Stomach (tissue), 9 donors: ENCODE measurements around the gene SUSD2. TPM values are rescaled to one million over a fixed set of nuclear protein-coding genes. Genes with fewer than 3 reads are reported as not detected.

ENCODE experiments used
- DNase-seq, 2 donors: peaks; one replicate each; pipeline versions ENCODE4 v3.0.0 to v3.0.0-alpha.2; 2013 to 2019
- H3K27ac ChIP-seq, 5 donors: fragments of 200-600 bp in 4 of 5; sonication (generic) in 4 of 5; one replicate each; pipeline ENCODE4 v1.5.1; 2013 to 2019; ENCODE audit warnings: mild to moderate bottlenecking in 1 of 5, moderate library complexity in 1 of 5
- H3K27me3 ChIP-seq, 3 donors: fragments of 200-600 bp; sonication (generic); one replicate each; pipeline ENCODE4 v1.5.1; 2017 to 2019; ENCODE audit warnings: mixed run types in 1 of 3
- H3K36me3 ChIP-seq, 4 donors: fragments of 200-600 bp; sonication (generic); 1 replicate in 3 of 4; 2 replicates in 1 of 4; pipeline ENCODE4 v1.5.1; 2016 to 2019
- H3K4me1 ChIP-seq, 4 donors: fragments of 200-600 bp; sonication (generic); one replicate each; pipeline ENCODE4 v1.5.1; 2016 to 2019
- H3K4me3 ChIP-seq, 4 donors: fragments of 200-600 bp; sonication (generic) in 3 of 4; one replicate each; pipeline ENCODE4 v1.5.1; 2016 to 2019; ENCODE audit warnings: mild to moderate bottlenecking in 1 of 4
- H3K9me3 ChIP-seq, 4 donors: fragments of 200-600 bp; sonication (generic); one replicate each; pipeline ENCODE4 v1.5.1; 2016 to 2019
- EP300 ChIP-seq: sonication (generic); formaldehyde crosslinking; IDR thresholded peaks from one replicate; pipeline ENCODE4 v1.6.1; 2017; ENCODE audit warnings: antibody characterized with exemption
- POLR2A ChIP-seq, 4 donors: fragments of 450-650 bp; IDR thresholded peaks; one replicate each; pipeline ENCODE4 v1.6.1; 2016; ENCODE audit warnings: antibody characterized with exemption in 4 of 4, control low read depth in 2 of 4, mild to moderate bottlenecking in 1 of 4, moderate library complexity in 1 of 4
- POLR2AphosphoS5 ChIP-seq, 3 donors: sonication (generic); formaldehyde crosslinking; IDR thresholded peaks; one replicate each; pipeline ENCODE4 v1.6.1; 2016; ENCODE audit warnings: antibody characterized with exemption in 3 of 3
- WGBS, 5 donors: extraction: QIAGEN DNeasy Blood & Tissue Kit in 3 of 5; methylation state at CpG; one replicate each; pipeline versions ENCODE4 v1.1.5 to v1.1.7; 2013 to 2018; 5-methylcytosine and 5-hydroxymethylcytosine counted together
- intact Hi-C: fragments of 100-400 bp; cut with DNase I; formaldehyde crosslinking; loops from one replicate; pipeline ENCODE4 v1.15.1; 2023; ENCODE audit warnings: low total_unique reads
- polyA plus RNA-seq, 3 donors: library from polyadenylated mRNA; stranded (reverse); fragments of 200-250 nt; gene quantifications; one replicate each; pipeline ENCODE4 v1.2.3, GENCODE V29; 2013
- total RNA-seq, 5 donors: library from RNA; depleted of rRNA; stranded (reverse); fragments of >200 nt; gene quantifications; one replicate each; pipeline versions ENCODE4 v1.1.0 to v1.2.3, GENCODE V29; 2014 to 2016
- TF ChIP-seq, protein P1 (sequence below), 7 experiments: fragments of 450-650 bp in 4 of 7; fragments of 200-600 bp in 3 of 7; sonication (generic) in 3 of 7; IDR thresholded peaks; one replicate each; pipeline ENCODE4 v1.5.1; 2016 to 2019; ENCODE audit warnings: antibody characterized with exemption in 7 of 7, control low read depth in 2 of 7, mild to moderate bottlenecking in 1 of 7
- donor health status: healthy with polysubstance abuse.
- donor health status: Bipolar disorder and iron deficiency.
- donor health status: healthy.

Gene SUSD2
- total and polyA plus RNA-seq, 8 donors, result 0.58 to 29.9 (median 4.4) TPM

- no peak overlapping the region for H3K27ac ChIP-seq
- intact Hi-C loops, result loop anchor here (10.0 kb wide), 1 partner anchor 60 kb away; the partner anchor contains the start of gene GGT5
- DNase-seq, result no peak
- TF ChIP-seq EP300, result no peak
- TF ChIP-seq, protein P1, sequence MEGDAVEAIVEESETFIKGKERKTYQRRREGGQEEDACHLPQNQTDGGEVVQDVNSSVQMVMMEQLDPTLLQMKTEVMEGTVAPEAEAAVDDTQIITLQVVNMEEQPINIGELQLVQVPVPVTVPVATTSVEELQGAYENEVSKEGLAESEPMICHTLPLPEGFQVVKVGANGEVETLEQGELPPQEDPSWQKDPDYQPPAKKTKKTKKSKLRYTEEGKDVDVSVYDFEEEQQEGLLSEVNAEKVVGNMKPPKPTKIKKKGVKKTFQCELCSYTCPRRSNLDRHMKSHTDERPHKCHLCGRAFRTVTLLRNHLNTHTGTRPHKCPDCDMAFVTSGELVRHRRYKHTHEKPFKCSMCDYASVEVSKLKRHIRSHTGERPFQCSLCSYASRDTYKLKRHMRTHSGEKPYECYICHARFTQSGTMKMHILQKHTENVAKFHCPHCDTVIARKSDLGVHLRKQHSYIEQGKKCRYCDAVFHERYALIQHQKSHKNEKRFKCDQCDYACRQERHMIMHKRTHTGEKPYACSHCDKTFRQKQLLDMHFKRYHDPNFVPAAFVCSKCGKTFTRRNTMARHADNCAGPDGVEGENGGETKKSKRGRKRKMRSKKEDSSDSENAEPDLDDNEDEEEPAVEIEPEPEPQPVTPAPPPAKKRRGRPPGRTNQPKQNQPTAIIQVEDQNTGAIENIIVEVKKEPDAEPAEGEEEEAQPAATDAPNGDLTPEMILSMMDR (IDR thresholded peaks at IDR 0.05), result no peak
- no peak for TF ChIP-seq POLR2AphosphoS5 (IDR thresholded peaks at IDR 0.05)
- TF ChIP-seq POLR2A (IDR thresholded peaks at IDR 0.05), result no peak
- no peaks in the 10 kb centered on the region for H3K9me3 ChIP-seq
- WGBS, 5 donors, result 88 to 91% (median 90%) methylated on average over 8 to 16 of the region's 16 CpGs
- H3K36me3 ChIP-seq, result peaks cover 0 to 26% (median 10%) of the 10 kb centered on the region in 4 donors
- H3K4me3 ChIP-seq, result no peak overlapping the region
- H3K27me3 ChIP-seq, result no peaks in the 10 kb centered on the region
- H3K4me1 ChIP-seq, result peaks cover 33 to 57% (median 54%) of the 10 kb centered on the region in 4 donors
These were observed 3.8 kb downstream of the SUSD2 start for GRCh38 chr22:24185001-24185500.

DNA sequence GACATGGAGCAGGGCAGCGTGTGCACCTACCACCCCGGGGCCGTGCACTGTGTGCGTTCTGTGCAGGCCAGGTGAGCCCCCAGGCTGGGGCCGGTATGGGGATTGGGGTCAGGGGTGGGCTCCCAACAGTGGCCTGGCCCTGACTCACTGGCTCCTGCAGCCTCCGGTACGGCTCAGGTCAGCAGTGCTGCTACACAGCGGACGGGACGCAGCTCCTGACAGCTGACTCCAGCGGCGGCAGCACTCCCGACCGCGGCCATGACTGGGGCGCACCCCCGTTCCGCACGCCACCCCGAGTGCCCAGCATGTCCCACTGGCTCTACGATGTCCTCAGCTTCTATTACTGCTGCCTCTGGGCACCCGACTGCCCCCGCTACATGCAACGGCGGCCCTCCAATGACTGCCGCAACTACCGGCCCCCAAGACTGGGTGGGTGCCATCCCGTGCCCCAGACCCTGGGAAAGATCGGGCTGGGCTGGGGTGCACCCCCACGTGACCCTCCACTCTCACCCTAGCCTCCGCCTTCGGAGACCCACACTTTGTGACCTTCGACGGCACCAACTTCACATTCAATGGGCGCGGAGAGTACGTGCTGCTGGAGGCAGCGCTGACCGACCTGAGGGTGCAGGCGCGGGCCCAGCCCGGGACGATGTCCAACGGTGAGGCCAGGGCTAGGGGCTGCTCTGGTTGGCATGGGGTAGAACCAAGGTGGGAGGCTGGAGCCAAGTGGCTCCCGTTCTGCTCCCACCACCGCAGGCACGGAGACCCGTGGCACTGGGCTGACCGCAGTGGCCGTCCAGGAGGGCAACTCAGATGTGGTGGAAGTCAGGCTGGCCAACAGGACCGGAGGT is 4.4 kb downstream of the SUSD2 start:
- Histone ChIP-seq H3K9me3 (no peaks in the 10 kb centered on the region), H3K27ac (no peak overlapping the region), H3K27me3 (no peaks in the 10 kb centered on the region), H3K36me3 (peaks cover 0 to 26% (median 10%) of the 10 kb centered on the region in 4 donors), H3K4me3 (no peak overlapping the region), H3K4me1 (peaks cover 32 to 57% (median 53%) of the 10 kb centered on the region in 4 donors)
- DNase-seq, result no peak
- intact Hi-C loops, result loop anchor here (10.0 kb wide), 1 partner anchor 59 kb away; the partner anchor contains the start of gene GGT5
- TF ChIP-seq POLR2AphosphoS5 (IDR thresholded peaks at IDR 0.05), result no peak
- TF ChIP-seq, protein P1 (IDR thresholded peaks at IDR 0.05), result no peak
- no peak for TF ChIP-seq POLR2A (IDR thresholded peaks at IDR 0.05)
- TF ChIP-seq EP300, result no peak
- WGBS, 5 donors, result 93 to 96% (median 95%) methylated on average over 29 to 51 of the region's 51 CpGs

DNA sequence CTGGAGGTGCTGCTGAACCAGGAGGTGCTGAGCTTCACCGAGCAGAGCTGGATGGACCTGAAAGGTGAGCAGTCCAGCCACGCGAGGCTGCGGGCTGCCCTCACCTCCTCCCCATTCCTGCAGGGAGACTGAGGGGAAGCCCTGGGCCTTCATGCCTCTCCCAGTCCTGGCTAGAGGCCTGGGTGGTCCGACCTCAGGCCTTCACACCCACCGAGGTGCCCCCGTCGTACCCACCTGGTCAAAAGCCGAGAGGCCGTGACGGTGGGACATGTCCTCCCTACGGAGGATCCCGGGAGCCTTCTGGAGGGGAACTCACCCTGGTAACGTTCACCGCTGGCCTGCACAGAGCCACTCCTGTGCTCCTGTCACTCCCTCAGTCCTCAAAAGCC is 5.1 kb downstream of the SUSD2 start:
- no peak overlapping the region for H3K4me3 ChIP-seq
- no peaks in the 10 kb centered on the region for H3K27me3 ChIP-seq
- DNase-seq, result no peak
- H3K4me1 ChIP-seq, result peaks cover 26 to 52% (median 47%) of the 10 kb centered on the region in 4 donors
- 88 to 96% (median 92%) methylated on average over 10 to 15 of the region's 15 CpGs for WGBS, 5 donors
- intact Hi-C loops, result loop anchor here (10.0 kb wide), 1 partner anchor 58 kb away; the partner anchor contains the start of gene GGT5
- TF ChIP-seq, protein P1 (IDR thresholded peaks at IDR 0.05), result no peak
- no peak for TF ChIP-seq POLR2AphosphoS5 (IDR thresholded peaks at IDR 0.05)
- peaks cover 0 to 26% (median 10%) of the 10 kb centered on the region in 4 donors for H3K36me3 ChIP-seq
- no peak overlapping the region for H3K27ac ChIP-seq
- H3K9me3 ChIP-seq, result no peaks in the 10 kb centered on the region

DNA sequence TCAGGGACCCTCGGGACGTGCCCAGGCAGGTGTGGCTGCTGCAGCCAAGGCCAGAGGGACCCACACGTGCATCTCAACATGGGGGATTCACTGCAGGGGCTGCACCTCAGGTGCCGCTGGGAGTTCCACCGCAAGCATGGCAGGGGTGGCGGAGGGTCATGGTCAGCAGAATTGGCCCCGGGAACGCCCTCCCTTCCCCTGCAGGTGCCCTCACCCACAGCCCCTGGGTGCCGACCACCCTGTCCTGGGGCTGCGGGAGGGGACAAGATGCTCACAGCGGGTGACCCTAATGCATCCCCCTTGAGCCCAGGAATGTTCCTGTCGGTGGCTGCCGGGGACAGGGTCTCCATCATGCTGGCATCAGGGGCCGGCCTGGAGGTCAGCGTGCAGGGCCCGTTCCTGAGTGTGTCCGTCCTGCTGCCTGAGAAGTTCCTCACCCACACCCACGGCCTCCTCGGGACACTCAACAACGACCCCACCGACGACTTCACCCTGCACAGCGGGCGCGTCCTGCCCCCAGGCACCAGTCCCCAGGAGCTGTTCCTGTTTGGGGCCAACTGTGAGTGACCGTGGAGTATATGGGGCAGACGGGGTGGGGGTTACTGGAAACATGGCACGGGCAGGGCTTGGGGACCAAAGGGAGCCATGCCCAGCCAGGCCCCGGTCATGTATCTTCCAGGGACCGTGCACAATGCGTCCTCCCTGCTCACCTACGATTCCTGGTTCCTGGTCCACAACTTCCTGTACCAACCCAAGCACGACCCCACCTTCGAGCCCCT is 5.8 kb downstream of the SUSD2 start:
- Histone ChIP-seq H3K4me3 (no peak overlapping the region), H3K4me1 (peaks cover 18 to 44% (median 40%) of the 10 kb centered on the region in 4 donors), H3K27ac (no peak overlapping the region), H3K27me3 (no peaks in the 10 kb centered on the region), H3K36me3 (peaks cover 0 to 26% (median 10%) of the 10 kb centered on the region in 4 donors), H3K9me3 (no peaks in the 10 kb centered on the region)
- DNase-seq, result no peak
- 87 to 93% (median 92%) methylated on average over 24 to 34 of the region's 34 CpGs for WGBS, 5 donors
- intact Hi-C loops, result loop anchor here (10.0 kb wide), 1 partner anchor 58 kb away; the partner anchor contains the start of gene GGT5
- no peak for TF ChIP-seq EP300
- TF ChIP-seq POLR2AphosphoS5 (IDR thresholded peaks at IDR 0.05), result no peak
- no peak for TF ChIP-seq POLR2A (IDR thresholded peaks at IDR 0.05)
- TF ChIP-seq, protein P1 (IDR thresholded peaks at IDR 0.05), result no peak
